Measurements from ENCODE around the gene KLF15.

KLF15 gene

GRCh38 chr3:126399351-126399735 lies 42.1 kb upstream of the KLF15 start:
- POLR2A ChIA-PET = no interaction called here
- H3K4me3 ChIP-seq (ENCODE audit: control insufficient read depth in 1 of 7, extremely low read depth in 1 of 7, insufficient read depth in 4 of 7, low read depth in 2 of 7, low read length in 6 of 7) = no peak overlapping the region
- H3K36me3 ChIP-seq (ENCODE audit: control insufficient read depth in 4 of 4, insufficient read depth in 4 of 4, low read length in 3 of 4) = no peaks in the 10 kb centered on the region
- H3K9me3 ChIP-seq (ENCODE audit: control extremely low read depth in 1 of 5, control insufficient read depth in 4 of 5, insufficient read depth in 2 of 5, low read depth in 1 of 5, low read length in 4 of 5) = peaks cover 0 to 13% (median 7%) of the 10 kb centered on the region in 5 experiments
- no peak for DNase-seq
- H3K27ac ChIP-seq (ENCODE audit: insufficient read depth in 1 of 2, low read depth in 1 of 2, low read length in 2 of 2, poor library complexity in 1 of 2, severe bottlenecking in 2 of 2) = no peak overlapping the region
- peaks cover 0 to 6% (median 4%) of the 10 kb centered on the region in 4 experiments for H3K4me1 ChIP-seq (ENCODE audit: control extremely low read depth in 1 of 4, control insufficient read depth in 4 of 4, insufficient read depth in 4 of 4, low read length in 3 of 4)
- WGBS (ENCODE audit: insufficient coverage) = 83% methylated on average over 1 of the region's 1 CpG
- CTCF ChIA-PET = no interaction called here
- H3K27me3 ChIP-seq (replicated peaks in 2 of 5; ENCODE audit: control insufficient read depth in 4 of 5, insufficient read depth in 5 of 5, low read length in 4 of 5) = peaks cover 0 to 30% (median 19%) of the 10 kb centered on the region in 5 experiments

- Histone ChIP-seq H3K36me3 (ENCODE audit: control insufficient read depth in 4 of 4, insufficient read depth in 4 of 4, low read length in 3 of 4) (no peaks in the 10 kb centered on the region), H3K4me3 (ENCODE audit: control insufficient read depth in 1 of 7, extremely low read depth in 1 of 7, insufficient read depth in 4 of 7, low read depth in 2 of 7, low read length in 6 of 7) (no peak overlapping the region), H3K9me3 (ENCODE audit: control extremely low read depth in 1 of 5, control insufficient read depth in 4 of 5, insufficient read depth in 2 of 5, low read depth in 1 of 5, low read length in 4 of 5) (peaks cover 0 to 13% (median 7%) of the 10 kb centered on the region in 5 experiments), H3K27me3 (replicated peaks in 2 of 5; ENCODE audit: control insufficient read depth in 4 of 5, insufficient read depth in 5 of 5, low read length in 4 of 5) (peaks cover 0 to 37% (median 23%) of the 10 kb centered on the region in 5 experiments), H3K27ac (ENCODE audit: insufficient read depth in 1 of 2, low read depth in 1 of 2, low read length in 2 of 2, poor library complexity in 1 of 2, severe bottlenecking in 2 of 2) (no peak overlapping the region), H3K4me1 (ENCODE audit: control extremely low read depth in 1 of 4, control insufficient read depth in 4 of 4, insufficient read depth in 4 of 4, low read length in 3 of 4) (peaks cover 0 to 6% (median 4%) of the 10 kb centered on the region in 4 experiments)
- DNase-seq = no peak
- 97% methylated on average over 10 of the region's 14 CpGs for WGBS (ENCODE audit: insufficient coverage)
- ChIA-PET POLR2A (interaction anchor here (0.6 kb wide), 1 partner anchor 123 kb away, joined by 3 read pairs; no protein-coding TSS in a partner anchor), CTCF (interaction anchor here (1.1 kb wide), 1 partner anchor 10 kb away, joined by 3 read pairs; no protein-coding TSS in a partner anchor)
These were observed 41.5 kb upstream of the KLF15 start for GRCh38 chr3:126398423-126399350.

- H3K27me3 ChIP-seq (replicated peaks in 2 of 5; ENCODE audit: control insufficient read depth in 4 of 5, insufficient read depth in 5 of 5, low read length in 4 of 5) = peaks cover 0 to 46% (median 27%) of the 10 kb centered on the region in 5 experiments
- no peak for DNase-seq
- peaks cover 0 to 13% (median 7%) of the 10 kb centered on the region in 5 experiments for H3K9me3 ChIP-seq (ENCODE audit: control extremely low read depth in 1 of 5, control insufficient read depth in 4 of 5, insufficient read depth in 2 of 5, low read depth in 1 of 5, low read length in 4 of 5)
- H3K27ac ChIP-seq (ENCODE audit: insufficient read depth in 1 of 2, low read depth in 1 of 2, low read length in 2 of 2, poor library complexity in 1 of 2, severe bottlenecking in 2 of 2) = no peak overlapping the region
- peaks cover 0 to 6% (median 4%) of the 10 kb centered on the region in 4 experiments for H3K4me1 ChIP-seq (ENCODE audit: control extremely low read depth in 1 of 4, control insufficient read depth in 4 of 4, insufficient read depth in 4 of 4, low read length in 3 of 4)
- 95% methylated on average over 12 of the region's 13 CpGs for WGBS (ENCODE audit: insufficient coverage)
- no peak overlapping the region for H3K4me3 ChIP-seq (ENCODE audit: control insufficient read depth in 1 of 7, extremely low read depth in 1 of 7, insufficient read depth in 4 of 7, low read depth in 2 of 7, low read length in 6 of 7)
- CTCF ChIA-PET = interaction anchor here (1.1 kb wide), 1 partner anchor 9 kb away, joined by 3 read pairs; no protein-coding TSS in a partner anchor
- no peaks in the 10 kb centered on the region for H3K36me3 ChIP-seq (ENCODE audit: control insufficient read depth in 4 of 4, insufficient read depth in 4 of 4, low read length in 3 of 4)
- POLR2A ChIA-PET = no interaction called here
These were observed 40.6 kb upstream of the KLF15 start for GRCh38 chr3:126397610-126398422.

- Histone ChIP-seq H3K27ac (ENCODE audit: insufficient read depth in 1 of 2, low read depth in 1 of 2, low read length in 2 of 2, poor library complexity in 1 of 2, severe bottlenecking in 2 of 2) (no peak overlapping the region), H3K36me3 (ENCODE audit: control insufficient read depth in 4 of 4, insufficient read depth in 4 of 4, low read length in 3 of 4) (no peaks in the 10 kb centered on the region), H3K27me3 (replicated peaks in 2 of 5; ENCODE audit: control insufficient read depth in 4 of 5, insufficient read depth in 5 of 5, low read length in 4 of 5) (peaks cover 0 to 54% (median 35%) of the 10 kb centered on the region in 5 experiments), H3K4me1 (ENCODE audit: control extremely low read depth in 1 of 4, control insufficient read depth in 4 of 4, insufficient read depth in 4 of 4, low read length in 3 of 4) (peaks cover 0 to 6% (median 4%) of the 10 kb centered on the region in 4 experiments), H3K9me3 (ENCODE audit: control extremely low read depth in 1 of 5, control insufficient read depth in 4 of 5, insufficient read depth in 2 of 5, low read depth in 1 of 5, low read length in 4 of 5) (peaks cover 0 to 13% (median 7%) of the 10 kb centered on the region in 5 experiments), H3K4me3 (ENCODE audit: control insufficient read depth in 1 of 7, extremely low read depth in 1 of 7, insufficient read depth in 4 of 7, low read depth in 2 of 7, low read length in 6 of 7) (no peak overlapping the region)
- DNase-seq = no peak
- ChIA-PET POLR2A (no interaction called here), CTCF (interaction anchor here (0.9 to 1.4 kb wide), 2 partner anchors 11 to 263 kb away, joined by 3 to 5 read pairs; no protein-coding TSS in a partner anchor)
- WGBS (ENCODE audit: insufficient coverage) = 86% methylated on average over 5 of the region's 5 CpGs
These were observed 39.3 kb upstream of the KLF15 start for GRCh38 chr3:126396536-126396935.

- no peak for DNase-seq
- 99% methylated on average over 6 of the region's 6 CpGs for WGBS (ENCODE audit: insufficient coverage)
- H3K9me3 ChIP-seq (ENCODE audit: control extremely low read depth in 1 of 5, control insufficient read depth in 4 of 5, insufficient read depth in 2 of 5, low read depth in 1 of 5, low read length in 4 of 5) = peaks cover 0 to 13% (median 7%) of the 10 kb centered on the region in 5 experiments
- H3K27ac ChIP-seq (ENCODE audit: insufficient read depth in 1 of 2, low read depth in 1 of 2, low read length in 2 of 2, poor library complexity in 1 of 2, severe bottlenecking in 2 of 2) = no peak overlapping the region
- H3K4me1 ChIP-seq (ENCODE audit: control extremely low read depth in 1 of 4, control insufficient read depth in 4 of 4, insufficient read depth in 4 of 4, low read length in 3 of 4) = peaks cover 0 to 6% (median 4%) of the 10 kb centered on the region in 4 experiments
- H3K36me3 ChIP-seq (ENCODE audit: control insufficient read depth in 4 of 4, insufficient read depth in 4 of 4, low read length in 3 of 4) = no peaks in the 10 kb centered on the region
- H3K4me3 ChIP-seq (ENCODE audit: control insufficient read depth in 1 of 7, extremely low read depth in 1 of 7, insufficient read depth in 4 of 7, low read depth in 2 of 7, low read length in 6 of 7) = no peak overlapping the region
- POLR2A ChIA-PET = no interaction called here
- peaks cover 0 to 57% (median 36%) of the 10 kb centered on the region in 5 experiments for H3K27me3 ChIP-seq (replicated peaks in 2 of 5; ENCODE audit: control insufficient read depth in 4 of 5, insufficient read depth in 5 of 5, low read length in 4 of 5)
- CTCF ChIA-PET = interaction anchor here (0.9 to 1.4 kb wide), 2 partner anchors 11 to 262 kb away, joined by 3 to 5 read pairs; no protein-coding TSS in a partner anchor
These were observed 38.8 kb upstream of the KLF15 start for GRCh38 chr3:126395846-126396513.

GRCh38 chr3:126394977-126395321 lies 37.7 kb upstream of the KLF15 start:
- no peak overlapping the region for H3K27ac ChIP-seq (ENCODE audit: insufficient read depth in 1 of 2, low read depth in 1 of 2, low read length in 2 of 2, poor library complexity in 1 of 2, severe bottlenecking in 2 of 2)
- ChIA-PET CTCF (interaction anchor here (8.5 kb wide), 1 partner anchor 262 kb away, joined by 69 read pairs; no protein-coding TSS in a partner anchor), POLR2A (no interaction called here)
- H3K36me3 ChIP-seq (ENCODE audit: control insufficient read depth in 4 of 4, insufficient read depth in 4 of 4, low read length in 3 of 4) = no peaks in the 10 kb centered on the region
- WGBS (ENCODE audit: insufficient coverage) = 13% methylated on average over 27 of the region's 30 CpGs
- H3K4me1 ChIP-seq (ENCODE audit: control extremely low read depth in 1 of 4, control insufficient read depth in 4 of 4, insufficient read depth in 4 of 4, low read length in 3 of 4) = peaks cover 0 to 6% (median 4%) of the 10 kb centered on the region in 4 experiments
- H3K4me3 ChIP-seq (ENCODE audit: control insufficient read depth in 1 of 7, extremely low read depth in 1 of 7, insufficient read depth in 4 of 7, low read depth in 2 of 7, low read length in 6 of 7) = no peak overlapping the region
- peaks cover 0 to 13% (median 6%) of the 10 kb centered on the region in 5 experiments for H3K9me3 ChIP-seq (ENCODE audit: control extremely low read depth in 1 of 5, control insufficient read depth in 4 of 5, insufficient read depth in 2 of 5, low read depth in 1 of 5, low read length in 4 of 5)
- peaks cover 0 to 67% (median 37%) of the 10 kb centered on the region in 5 experiments for H3K27me3 ChIP-seq (replicated peaks in 2 of 5; ENCODE audit: control insufficient read depth in 4 of 5, insufficient read depth in 5 of 5, low read length in 4 of 5)
- DNase-seq = no peak

Measured in common myeloid progenitor, CD34-positive (primary cell).